K562 (cell line): ENCODE data around the gene SLC13A4. TPM values are rescaled to one million over a fixed set of nuclear protein-coding genes. Genes with fewer than 3 reads are reported as not detected.

Experiments used
- ARID2 ChIP-seq: fragments of 450-650 bp; IDR thresholded peaks from 2 replicates; pipeline ENCODE4 v1.6.1; 2017; ENCODE audit warnings: antibody characterized with exemption, mild to moderate bottlenecking
- CREBBP ChIP-seq: IDR thresholded peaks from one replicate; pipeline ENCODE4 v1.6.1; 2012; ENCODE audit warnings: low read depth, mild to moderate bottlenecking, control low read depth, inconsistent platforms, low read length
- CREM ChIP-seq: IDR thresholded peaks from 2 replicates; pipeline ENCODE4 v1.6.1; 2014; ENCODE audit warnings: antibody characterized with exemption, low read depth
- NCOA1 ChIP-seq: fragments of 450-650 bp; IDR thresholded peaks from 2 replicates; pipeline ENCODE4 v1.6.1; 2016; ENCODE audit warnings: low read depth
- NR1H2 ChIP-seq: sonication (generic); formaldehyde crosslinking; IDR thresholded peaks from 2 replicates; pipeline ENCODE4 v1.4.0; 2020; ENCODE audit warnings: mild to moderate bottlenecking, missing genetic modification reagents
- PHF21A ChIP-seq: fragments of 450-650 bp; IDR thresholded peaks from 2 replicates; pipeline ENCODE4 v1.6.1; 2017; ENCODE audit warnings: low read depth, borderline replicate concordance
- PTTG1 ChIP-seq: fragments of 450-650 bp; IDR thresholded peaks from 2 replicates; pipeline ENCODE4 v1.6.1; 2016; ENCODE audit warnings: low read depth, mild to moderate bottlenecking, missing genetic modification characterization, missing compliant biosample characterization
- PURB ChIP-seq: sonication (generic); formaldehyde crosslinking; IDR thresholded peaks from 2 replicates; pipeline ENCODE4 v1.9.0; 2021; ENCODE audit warnings: low read depth, mild to moderate bottlenecking, missing genetic modification reagents
- RAD51 ChIP-seq: fragments of 450-650 bp; IDR thresholded peaks from 2 replicates; pipeline ENCODE4 v1.7.1; 2016; ENCODE audit warnings: low read depth, mild to moderate bottlenecking, borderline replicate concordance
- RCOR1 ChIP-seq, 2 experiments: IDR thresholded peaks; 2 replicates each; pipeline ENCODE4 v1.6.1; 2012; ENCODE audit warnings: low read depth in 2 of 2, low read length in 2 of 2, borderline replicate concordance in 1 of 2, improper control_type of control experiment in 1 of 2
- SIN3A ChIP-seq, 2 experiments: fragments of 150-350 bp in 1 of 2; IDR thresholded peaks; 2 replicates each; pipeline ENCODE4 v1.6.1; 2011 to 2016; ENCODE audit warnings: borderline replicate concordance in 2 of 2, low read depth in 2 of 2, low read length in 2 of 2, mild to moderate bottlenecking in 2 of 2, moderate library complexity in 2 of 2; ENCODE audit not compliant: control insufficient read depth in 1 of 2
- ZNF165 ChIP-seq: fragments of 250-450 bp; sonication (Bioruptor Pico); IDR thresholded peaks from 2 replicates; pipeline ENCODE4 v1.4.0; 2020; ENCODE audit warnings: borderline replicate concordance
- ZNF79 ChIP-seq: fragments of 250-450 bp; sonication (Bioruptor Pico); IDR thresholded peaks from 2 replicates; pipeline ENCODE4 v1.4.0; 2020; ENCODE audit warnings: low read depth, mild to moderate bottlenecking, moderate library complexity
- polyA plus RNA-seq, 8 experiments: library from polyadenylated mRNA; depleted of rRNA in 4 of 8; stranded (reverse) in 5 of 8; unstranded in 3 of 8; fragments of >200 nt; fragmentation: Nextera tagmentation in 2 of 8; fragmentation: Illumina TruSeq in 1 of 8; extraction: Ambion mirVana in 2 of 8; extraction: Trizol in 1 of 8; gene quantifications; 2 replicates each; pipeline versions ENCODE4 v1.2.1 to v1.2.3, GENCODE V29; 2011 to 2014; ENCODE audit warnings: inconsistent platforms in 1 of 8, missing spikeins in 1 of 8
- total RNA-seq, 7 experiments: library from RNA; depleted of rRNA in 6 of 7; stranded (reverse); fragments of >200 nt in 6 of 7; fragmentation: Illumina TruSeq in 2 of 7; extraction: Trizol in 2 of 7; gene quantifications; 2 replicates each; pipeline versions ENCODE4 v1.2.1 to v1.2.3, GENCODE V29; 2011 to 2021; ENCODE audit warnings: low replicate concordance in 1 of 7
- TF ChIP-seq, protein P1 (sequence below): fragments of 450-650 bp; IDR thresholded peaks from 2 replicates; pipeline ENCODE4 v1.6.1; 2016; ENCODE audit warnings: low read depth
- TF ChIP-seq, protein P2 (sequence below): fragments of 450-650 bp; IDR thresholded peaks from 2 replicates; pipeline ENCODE4 v1.6.1; 2016; ENCODE audit warnings: missing biosample characterization, missing genetic modification characterization
- TF ChIP-seq, protein P3 (sequence below): fragments of 150-350 bp; conservative IDR thresholded peaks from 2 replicates; pipeline ENCODE4 v1.6.1; 2014; ENCODE audit warnings: low read length

The SLC13A4 gene
- total and polyA plus RNA-seq, 9 of the 15 experiments (the other 6 are each of a cell fraction or from before 2014, with no cell fraction given): 0.11 to 1.0 (median 0.36) TPM

DNA sequence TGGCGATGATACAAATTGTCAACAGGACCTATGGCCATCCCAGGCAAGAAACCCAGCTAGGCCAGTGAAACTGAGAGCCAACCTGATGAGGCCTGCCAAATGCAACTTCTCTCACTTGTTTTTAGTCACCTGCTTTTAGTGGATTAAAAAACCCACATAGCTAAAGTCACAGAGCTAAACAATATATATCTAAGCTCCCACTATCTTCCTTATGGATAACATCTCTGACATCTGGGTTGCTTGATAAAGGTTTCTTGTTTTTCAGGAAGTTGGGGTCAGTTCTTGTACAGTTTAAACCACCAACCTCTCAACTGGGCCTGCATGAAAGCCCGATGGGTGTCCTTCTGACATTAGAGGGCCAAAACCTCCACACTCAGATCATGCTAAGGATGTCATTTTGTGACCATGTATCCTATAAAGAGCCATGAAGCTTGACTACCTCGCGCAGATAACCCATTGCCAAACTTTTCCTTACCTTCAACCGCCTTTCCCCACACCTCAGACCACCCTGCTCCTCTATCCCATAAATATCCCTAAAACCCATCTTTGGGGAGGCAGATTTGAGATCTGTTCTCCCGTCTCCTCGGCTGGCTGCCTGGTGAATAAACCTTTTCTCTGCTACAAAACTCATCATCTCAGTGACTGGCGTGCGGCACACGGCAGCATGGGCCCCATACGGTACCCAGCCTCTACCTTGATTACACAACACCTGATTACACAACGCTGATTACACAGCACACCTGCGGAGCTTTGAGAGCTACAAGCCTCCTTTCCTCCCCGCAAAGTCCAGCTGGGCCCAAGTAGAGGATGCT is 66.5 kb downstream of the SLC13A4 start (continued):
- TF ChIP-seq, protein P1, sequence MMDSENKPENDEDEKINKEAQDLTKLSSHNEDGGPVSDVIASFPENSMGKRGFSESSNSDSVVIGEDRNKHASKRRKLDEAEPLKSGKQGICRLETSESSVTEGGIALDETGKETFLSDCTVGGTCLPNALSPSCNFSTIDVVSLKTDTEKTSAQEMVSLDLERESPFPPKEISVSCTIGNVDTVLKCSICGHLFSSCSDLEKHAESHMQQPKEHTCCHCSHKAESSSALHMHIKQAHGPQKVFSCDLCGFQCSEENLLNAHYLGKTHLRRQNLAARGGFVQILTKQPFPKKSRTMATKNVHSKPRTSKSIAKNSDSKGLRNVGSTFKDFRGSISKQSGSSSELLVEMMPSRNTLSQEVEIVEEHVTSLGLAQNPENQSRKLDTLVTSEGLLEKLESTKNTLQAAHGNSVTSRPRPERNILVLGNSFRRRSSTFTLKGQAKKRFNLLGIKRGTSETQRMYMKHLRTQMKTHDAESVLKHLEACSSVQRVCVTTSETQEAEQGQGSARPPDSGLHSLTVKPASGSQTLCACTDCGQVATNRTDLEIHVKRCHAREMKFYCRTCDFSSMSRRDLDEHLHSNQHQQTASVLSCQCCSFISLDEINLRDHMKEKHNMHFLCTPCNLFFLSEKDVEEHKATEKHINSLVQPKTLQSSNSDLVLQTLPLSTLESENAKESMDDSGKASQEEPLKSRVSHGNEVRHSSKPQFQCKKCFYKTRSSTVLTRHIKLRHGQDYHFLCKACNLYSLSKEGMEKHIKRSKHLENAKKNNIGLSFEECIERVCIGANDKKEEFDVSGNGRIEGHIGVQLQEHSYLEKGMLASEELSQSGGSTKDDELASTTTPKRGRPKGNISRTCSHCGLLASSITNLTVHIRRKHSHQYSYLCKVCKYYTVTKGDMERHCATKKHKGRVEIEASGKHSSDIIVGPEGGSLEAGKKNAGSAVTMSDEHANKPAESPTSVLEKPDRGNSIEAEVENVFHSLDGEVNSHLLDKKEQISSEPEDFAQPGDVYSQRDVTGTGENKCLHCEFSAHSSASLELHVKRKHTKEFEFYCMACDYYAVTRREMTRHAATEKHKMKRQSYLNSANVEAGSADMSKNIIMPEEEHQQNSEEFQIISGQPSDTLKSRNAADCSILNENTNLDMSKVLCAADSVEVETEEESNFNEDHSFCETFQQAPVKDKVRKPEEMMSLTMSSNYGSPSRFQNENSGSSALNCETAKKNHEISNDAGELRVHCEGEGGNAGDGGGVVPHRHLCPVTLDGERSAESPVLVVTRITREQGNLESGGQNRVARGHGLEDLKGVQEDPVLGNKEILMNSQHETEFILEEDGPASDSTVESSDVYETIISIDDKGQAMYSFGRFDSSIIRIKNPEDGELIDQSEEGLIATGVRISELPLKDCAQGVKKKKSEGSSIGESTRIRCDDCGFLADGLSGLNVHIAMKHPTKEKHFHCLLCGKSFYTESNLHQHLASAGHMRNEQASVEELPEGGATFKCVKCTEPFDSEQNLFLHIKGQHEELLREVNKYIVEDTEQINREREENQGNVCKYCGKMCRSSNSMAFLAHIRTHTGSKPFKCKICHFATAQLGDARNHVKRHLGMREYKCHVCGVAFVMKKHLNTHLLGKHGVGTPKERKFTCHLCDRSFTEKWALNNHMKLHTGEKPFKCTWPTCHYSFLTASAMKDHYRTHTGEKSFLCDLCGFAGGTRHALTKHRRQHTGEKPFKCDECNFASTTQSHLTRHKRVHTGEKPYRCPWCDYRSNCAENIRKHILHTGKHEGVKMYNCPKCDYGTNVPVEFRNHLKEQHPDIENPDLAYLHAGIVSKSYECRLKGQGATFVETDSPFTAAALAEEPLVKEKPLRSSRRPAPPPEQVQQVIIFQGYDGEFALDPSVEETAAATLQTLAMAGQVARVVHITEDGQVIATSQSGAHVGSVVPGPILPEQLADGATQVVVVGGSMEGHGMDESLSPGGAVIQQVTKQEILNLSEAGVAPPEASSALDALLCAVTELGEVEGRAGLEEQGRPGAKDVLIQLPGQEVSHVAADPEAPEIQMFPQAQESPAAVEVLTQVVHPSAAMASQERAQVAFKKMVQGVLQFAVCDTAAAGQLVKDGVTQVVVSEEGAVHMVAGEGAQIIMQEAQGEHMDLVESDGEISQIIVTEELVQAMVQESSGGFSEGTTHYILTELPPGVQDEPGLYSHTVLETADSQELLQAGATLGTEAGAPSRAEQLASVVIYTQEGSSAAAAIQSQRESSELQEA: peak; percentile 36; the same call in 1 of the 2 replicates
- TF ChIP-seq PURB (CRISPR knock-in tag) (no peak), ZNF79 (CRISPR knock-in tag) (peak; percentile 75), RAD51 (no peak), NCOA1 (no peak), CREBBP (no peak), PTTG1 (tag) (no peak), SIN3A (IDR thresholded peaks at IDR 0.05; ENCODE audit: borderline replicate concordance in 2 of 2, control insufficient read depth in 1 of 2, low read depth in 2 of 2, low read length in 2 of 2) (no peak), PHF21A (no peak), RCOR1 (IDR thresholded peaks at IDR 0.05; ENCODE audit: borderline replicate concordance in 1 of 2, low read depth in 2 of 2, low read length in 2 of 2) (peak in 1 of 2 experiments; percentile 15; a peak in 1 of 4 replicates), ZNF165 (CRISPR knock-in tag) (no peak), CREM (no peak; the same call in 1 of the 2 replicates), NR1H2 (CRISPR knock-in tag) (no peak), ARID2 (no peak)
- TF ChIP-seq, protein P2, sequence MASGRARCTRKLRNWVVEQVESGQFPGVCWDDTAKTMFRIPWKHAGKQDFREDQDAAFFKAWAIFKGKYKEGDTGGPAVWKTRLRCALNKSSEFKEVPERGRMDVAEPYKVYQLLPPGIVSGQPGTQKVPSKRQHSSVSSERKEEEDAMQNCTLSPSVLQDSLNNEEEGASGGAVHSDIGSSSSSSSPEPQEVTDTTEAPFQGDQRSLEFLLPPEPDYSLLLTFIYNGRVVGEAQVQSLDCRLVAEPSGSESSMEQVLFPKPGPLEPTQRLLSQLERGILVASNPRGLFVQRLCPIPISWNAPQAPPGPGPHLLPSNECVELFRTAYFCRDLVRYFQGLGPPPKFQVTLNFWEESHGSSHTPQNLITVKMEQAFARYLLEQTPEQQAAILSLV: peak; percentile 70; the same call in 1 of the 2 replicates
- TF ChIP-seq, protein P3, sequence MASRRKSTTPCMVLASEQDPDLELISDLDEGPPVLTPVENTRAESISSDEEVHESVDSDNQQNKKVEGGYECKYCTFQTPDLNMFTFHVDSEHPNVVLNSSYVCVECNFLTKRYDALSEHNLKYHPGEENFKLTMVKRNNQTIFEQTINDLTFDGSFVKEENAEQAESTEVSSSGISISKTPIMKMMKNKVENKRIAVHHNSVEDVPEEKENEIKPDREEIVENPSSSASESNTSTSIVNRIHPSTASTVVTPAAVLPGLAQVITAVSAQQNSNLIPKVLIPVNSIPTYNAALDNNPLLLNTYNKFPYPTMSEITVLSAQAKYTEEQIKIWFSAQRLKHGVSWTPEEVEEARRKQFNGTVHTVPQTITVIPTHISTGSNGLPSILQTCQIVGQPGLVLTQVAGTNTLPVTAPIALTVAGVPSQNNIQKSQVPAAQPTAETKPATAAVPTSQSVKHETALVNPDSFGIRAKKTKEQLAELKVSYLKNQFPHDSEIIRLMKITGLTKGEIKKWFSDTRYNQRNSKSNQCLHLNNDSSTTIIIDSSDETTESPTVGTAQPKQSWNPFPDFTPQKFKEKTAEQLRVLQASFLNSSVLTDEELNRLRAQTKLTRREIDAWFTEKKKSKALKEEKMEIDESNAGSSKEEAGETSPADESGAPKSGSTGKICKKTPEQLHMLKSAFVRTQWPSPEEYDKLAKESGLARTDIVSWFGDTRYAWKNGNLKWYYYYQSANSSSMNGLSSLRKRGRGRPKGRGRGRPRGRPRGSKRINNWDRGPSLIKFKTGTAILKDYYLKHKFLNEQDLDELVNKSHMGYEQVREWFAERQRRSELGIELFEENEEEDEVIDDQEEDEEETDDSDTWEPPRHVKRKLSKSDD: no peak
